HG02798 (cell line): ENCODE data around the gene HOXB6.

Source experiments
- ATAC-seq: cut with Tn5 transposase; IDR thresholded peaks from one replicate; pipeline ENCODE4 v1.9.1; 2021; ENCODE audit warnings: mild to moderate bottlenecking; ENCODE audit not compliant: unreplicated experiment, poor library complexity

HOXB6 gene

DNA sequence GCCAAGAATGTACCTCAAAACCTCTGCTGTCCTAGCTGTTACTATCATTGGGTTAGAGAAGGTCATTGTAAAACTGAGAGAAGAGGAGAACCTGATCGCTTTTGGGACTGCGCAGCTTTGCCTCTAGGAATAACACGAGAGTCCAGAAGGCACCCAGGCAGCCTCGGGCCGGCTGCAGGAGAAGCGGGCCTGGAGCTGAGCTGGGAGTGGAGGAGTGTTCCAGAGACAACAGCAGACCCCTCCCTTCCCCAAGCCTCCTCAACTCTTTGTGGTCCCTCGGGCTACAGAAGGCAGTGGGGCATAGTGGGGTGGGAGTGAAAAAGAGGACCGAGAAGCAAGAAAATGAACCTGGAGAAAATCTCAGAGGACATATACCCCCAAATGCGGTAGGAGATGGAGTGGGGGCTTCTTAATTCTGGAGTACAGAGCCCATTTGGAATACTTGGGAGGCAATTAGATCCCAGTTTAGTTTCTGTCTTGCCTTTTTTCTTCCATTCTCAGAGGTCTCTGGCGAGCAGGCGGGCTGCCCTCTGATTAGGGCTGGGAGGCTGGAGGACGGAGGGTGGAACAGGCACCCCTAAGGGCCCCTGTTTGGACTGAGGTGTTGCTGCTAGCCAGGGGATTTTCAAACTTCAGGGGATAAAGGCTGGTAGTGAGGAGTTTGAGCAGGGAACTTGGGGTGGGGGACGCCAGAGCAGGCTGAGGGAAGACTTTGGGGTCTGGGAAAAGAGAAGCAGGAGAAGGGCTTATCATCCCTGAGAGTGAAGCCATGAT, 46.5 kb downstream of the HOXB6 start:
- ATAC-seq, result no peak

DNA sequence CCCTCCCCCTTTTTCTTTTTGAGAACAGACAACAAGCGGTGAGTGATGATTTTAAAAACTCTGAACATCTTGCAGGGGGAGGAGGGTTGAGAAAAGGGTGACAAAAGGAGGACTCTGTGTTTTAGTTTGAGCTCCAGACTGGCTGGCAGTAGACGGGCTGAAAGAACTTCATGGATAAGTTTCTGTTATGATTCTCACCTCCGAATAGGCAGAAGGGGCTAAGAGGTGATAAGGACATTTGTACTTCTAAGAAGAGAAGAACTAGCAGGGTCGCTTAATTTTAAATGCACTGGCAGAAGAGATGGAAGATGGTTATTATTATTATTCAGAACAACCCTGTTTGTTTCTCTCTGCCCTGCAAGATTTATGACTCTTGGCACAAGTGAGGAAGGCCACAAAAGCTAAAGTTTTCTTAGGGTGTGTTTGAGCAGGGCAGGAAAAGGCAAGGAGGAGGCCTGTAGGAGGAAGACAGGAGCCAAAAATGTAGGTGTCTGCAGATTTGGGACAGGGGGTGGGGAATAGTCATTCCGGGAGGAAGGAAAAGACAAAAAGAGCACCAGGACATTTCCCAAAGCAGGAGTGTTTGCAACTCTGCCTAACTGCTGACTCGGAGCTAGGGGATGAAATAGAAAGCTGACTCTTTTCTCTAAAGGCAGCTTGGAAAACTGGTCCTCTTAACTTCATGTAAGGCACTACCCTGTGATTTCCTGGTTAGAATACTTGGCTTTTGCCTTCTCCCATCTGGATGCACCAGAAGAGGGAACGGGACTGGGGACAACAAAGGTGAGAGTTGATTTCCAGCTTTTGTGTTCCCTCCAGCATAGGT, 48.0 kb downstream of the HOXB6 start:
- no peak for ATAC-seq

DNA sequence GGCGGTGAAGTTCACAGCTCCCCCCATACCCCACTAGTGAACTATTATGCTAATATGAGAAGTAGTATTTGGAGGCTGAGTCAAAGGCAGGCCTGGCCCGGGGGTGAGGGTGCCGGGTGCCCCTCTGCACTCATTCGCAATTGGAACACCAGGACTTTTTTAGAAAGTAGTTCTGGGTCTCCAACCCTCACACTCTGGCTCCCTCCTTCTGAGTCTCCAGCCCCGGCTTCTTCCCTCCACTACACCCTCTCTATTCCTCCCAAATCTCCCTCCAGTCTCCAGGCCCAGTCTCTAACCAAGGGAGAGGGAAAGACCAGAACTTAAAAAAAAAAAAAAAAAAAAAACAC, 48.6 kb downstream of the HOXB6 start:
- ATAC-seq, result no peak

DNA sequence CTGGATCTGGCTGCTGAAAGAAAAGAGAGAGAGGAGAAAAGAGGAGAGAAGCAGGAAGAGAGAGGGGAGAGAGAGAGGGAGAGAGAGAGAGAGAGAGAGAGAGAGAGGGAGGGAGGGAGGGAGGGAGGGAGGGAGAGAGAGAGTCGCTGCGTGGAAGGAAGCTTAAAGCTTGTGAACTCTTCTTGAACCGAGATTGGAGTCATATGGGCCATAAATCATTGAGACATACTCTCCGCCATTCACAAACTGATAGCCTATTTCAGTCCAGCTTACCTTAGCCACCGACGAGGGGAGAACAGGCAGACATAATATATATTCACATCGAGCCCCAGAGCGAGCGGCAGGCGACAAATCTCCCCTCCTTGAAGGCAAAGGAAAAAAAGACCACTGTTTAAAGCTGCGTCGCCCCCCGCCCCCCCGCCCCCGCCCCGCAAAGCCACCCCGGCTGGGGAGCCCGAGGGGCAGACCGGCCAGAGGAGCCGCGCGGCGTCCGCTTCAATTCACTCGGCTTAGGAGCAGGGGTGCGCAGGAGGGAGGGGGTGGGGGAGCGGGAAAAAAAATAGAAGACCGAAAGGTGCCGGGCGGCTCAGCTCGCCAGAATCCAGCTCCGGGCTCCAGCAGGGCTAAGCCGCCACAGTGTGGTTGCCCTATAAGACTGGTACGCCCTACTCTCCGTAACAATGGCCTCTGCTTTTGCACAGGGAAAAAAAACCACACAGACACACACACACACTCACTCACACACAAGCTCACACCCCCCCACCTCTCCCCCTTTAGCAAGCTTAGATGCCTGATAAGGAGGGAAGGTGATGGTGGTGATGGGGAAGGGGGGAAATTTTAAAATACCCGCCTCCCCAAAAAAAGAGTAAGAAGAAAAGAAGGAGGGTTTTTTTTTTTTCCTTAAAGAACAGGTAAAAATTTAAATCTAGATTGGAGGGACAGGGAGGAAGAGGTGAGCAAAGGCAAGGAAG, 49.2 kb downstream of the HOXB6 start:
- ATAC-seq, result no peak

DNA sequence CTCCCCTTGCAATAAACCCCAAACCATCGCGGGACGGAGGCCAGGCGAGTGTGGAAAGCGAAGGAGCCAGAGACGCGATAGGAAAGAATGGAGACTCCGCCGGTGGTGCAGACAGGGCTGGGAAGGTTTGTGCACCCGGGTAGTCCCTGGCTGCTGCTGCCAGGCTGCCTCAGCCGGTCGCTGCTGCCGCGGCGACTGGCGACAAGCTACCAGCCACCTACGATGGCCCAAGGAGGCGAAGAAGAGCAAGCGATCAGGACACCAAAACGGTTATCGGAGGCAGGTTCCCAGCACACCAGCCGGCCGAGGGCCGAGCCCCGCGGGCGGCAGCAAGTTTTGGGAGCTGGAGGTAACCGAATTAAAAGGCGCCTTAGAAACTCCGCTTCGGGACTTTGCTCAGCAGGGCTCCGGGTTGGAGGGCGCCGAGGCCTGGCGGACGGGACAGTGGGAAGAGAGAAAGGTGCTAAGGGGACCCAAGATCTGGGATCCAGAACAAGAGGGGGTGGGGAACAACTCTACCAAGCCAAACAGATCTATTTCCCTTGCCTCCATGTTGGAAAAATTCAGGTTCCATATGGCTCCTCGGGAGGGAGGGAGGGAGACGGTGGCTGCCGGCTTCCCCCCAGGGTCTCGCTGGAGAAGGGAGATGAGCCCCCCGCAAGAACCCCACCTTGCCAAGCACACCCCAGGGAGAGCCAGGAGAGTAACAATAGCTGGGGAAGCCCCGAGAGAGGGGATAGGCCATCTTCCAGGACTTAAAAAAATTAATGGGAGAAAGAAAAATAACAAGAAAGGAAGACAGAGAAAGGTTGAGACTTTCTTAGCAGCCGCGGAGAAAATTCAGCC, 50.2 kb downstream of the HOXB6 start:
- ATAC-seq, result no peak

DNA sequence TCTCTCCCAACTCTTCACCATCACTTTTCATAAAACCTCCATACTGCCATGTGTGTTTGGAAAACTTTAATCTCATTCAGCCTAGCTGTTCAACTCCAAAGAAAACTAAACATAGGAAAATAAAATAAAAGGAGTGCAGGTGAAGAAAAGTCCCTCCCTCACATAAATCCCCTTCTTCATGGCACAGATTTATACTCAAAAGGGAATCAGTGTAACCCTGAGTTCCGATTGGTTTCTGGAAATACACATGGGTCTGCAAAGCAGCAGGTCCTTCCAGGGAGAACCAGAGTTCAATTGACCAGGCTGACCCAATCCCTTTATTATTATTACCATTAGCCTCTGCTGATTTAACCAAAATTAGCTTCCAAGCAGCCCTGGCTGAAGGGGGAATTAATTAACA, 51.0 kb downstream of the HOXB6 start:
- no peak for ATAC-seq

DNA sequence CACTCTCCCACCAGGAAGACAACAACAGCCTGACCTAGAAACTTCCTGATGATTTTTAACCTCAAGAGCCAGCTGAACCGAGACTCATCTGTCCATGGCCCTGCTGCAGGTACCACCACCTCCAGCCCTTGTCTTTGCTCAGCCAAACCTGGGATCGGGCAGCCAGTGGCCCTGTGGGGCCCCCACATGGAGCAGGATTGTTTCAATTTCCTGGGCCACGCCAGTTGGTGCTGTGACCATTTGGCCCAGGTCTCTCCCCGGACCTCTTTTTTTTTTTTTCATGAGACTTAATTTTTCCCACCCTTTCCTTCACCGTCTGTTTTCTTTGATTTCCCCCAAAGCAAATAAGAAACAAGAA, 51.6 kb downstream of the HOXB6 start:
- ATAC-seq, result no peak

DNA sequence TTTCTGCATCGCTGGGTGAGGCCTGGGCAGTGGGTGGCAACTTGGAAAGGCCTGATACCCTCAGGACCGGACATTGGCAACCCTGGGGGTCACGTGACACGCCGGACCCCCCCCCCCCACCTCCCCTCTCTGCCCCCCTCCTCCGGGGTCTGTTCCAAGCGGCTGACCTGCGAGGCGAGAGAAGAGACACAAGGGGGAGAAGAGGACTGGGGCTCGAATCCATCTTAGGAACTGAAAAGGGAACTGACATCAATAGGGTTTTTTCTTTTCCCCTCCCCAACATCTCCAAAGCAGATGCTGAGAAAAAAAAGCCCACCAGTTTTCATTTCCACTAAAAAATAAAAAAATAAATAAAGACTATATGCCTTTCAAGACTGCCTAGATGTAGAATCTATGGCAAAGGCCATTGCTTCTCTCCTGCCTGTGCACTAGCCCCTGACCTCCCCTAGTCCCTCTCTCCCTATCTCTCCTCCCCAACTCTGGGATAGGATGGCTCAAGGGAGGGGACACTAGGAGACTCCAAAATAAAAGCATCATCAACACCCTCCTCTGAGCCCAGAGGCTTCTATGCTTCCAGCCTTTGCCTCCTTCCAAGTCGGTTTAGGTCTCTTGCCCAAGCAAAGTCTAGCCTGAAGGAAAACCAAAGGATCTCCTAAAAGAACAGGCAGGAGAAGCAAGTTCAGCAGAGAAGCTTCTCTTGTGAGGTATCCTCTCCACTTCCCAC, 52.2 kb downstream of the HOXB6 start:
- no peak for ATAC-seq

DNA sequence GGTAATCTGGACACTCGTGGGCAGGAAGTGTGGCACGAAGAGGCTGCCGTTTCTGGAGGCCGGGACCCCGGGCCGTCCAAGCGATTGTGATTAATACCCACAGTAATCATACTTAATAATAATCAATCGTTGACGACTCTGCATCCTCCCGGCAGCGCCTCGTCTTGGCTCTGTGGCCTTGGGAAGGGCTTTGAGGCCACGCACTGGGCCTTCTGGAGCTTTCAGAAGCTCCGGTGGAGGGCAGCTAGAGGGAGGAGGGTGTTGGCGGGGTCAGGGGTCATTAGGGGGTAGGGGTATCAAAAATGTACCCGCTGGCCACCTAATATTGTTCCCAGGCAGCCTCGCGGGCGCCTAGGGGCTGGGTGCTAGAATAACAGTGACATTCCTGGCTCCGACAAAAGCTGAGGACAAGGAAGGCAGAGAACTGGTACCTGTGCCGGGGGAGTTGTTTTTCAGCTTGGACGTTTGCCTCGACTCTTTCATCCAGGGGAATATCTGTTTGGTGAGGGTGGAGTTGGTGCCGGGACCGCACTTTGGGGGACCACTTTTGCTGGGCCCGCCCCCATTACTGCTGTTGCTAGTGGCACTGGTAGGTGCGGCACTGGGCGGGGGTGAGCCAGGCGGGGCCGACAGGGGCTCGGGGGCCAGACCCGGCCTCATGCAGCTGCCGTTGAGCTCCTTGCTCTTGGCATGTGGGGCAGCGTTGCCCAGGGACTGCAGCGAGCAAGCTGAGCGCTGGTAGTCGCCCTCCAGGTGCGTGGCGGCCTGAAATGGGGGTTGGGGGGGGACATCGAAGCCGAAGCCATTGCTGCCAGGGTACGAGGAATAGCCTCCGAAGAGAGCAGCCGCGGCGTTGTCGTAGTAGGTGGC, 53.0 kb downstream of the HOXB6 start:
- no peak for ATAC-seq

DNA sequence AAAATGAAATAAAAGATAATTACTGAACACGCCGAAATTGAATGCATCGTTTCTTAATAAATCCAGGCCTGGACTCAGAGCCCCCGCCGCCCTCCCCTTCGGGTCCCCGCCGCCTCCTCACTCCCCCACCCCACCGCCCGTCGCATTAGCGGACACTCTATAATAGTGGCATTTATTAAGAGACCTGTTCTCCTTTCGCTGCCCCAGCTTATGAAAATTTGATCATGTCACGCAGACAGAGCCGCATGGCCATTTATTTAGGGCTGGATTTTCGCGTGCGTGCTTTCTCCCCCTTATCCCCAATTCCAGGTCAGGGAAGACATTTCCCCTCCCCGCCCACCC, 53.6 kb downstream of the HOXB6 start:
- ATAC-seq, result no peak

DNA sequence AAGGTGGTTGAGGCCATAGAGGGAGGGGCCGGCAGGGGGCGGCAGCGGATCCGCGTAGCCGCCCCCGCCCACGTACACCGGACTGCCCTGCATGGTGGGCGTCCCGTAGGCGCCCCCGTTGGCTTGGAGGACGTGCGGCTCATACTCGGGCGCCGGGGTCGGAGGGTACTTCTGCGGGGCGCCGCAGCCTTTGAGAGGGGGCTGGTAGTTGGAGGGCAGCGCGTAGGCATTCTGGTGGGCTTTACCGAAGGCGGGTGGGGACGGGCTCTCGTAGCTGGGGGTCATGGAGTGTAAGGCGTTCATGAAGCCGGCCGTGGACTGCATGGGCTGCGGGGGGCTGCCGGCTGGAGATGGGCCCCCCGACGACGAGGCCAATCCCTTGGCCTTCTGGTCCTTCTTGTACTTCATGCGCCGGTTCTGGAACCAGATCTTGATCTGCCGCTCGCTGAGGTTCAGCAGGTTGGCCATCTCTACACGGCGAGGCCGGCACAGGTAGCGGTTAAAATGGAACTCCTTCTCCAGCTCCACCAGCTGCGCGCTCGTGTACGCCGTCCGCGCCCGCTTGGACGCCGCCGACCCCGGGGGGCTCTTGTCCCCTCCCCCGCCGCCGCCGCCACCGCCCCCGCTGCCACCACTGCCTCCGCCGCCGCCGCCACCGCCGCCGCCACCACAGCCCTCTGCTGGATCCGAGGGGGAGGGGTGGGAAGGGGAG, 54.1 kb downstream of the HOXB6 start:
- no peak for ATAC-seq

DNA sequence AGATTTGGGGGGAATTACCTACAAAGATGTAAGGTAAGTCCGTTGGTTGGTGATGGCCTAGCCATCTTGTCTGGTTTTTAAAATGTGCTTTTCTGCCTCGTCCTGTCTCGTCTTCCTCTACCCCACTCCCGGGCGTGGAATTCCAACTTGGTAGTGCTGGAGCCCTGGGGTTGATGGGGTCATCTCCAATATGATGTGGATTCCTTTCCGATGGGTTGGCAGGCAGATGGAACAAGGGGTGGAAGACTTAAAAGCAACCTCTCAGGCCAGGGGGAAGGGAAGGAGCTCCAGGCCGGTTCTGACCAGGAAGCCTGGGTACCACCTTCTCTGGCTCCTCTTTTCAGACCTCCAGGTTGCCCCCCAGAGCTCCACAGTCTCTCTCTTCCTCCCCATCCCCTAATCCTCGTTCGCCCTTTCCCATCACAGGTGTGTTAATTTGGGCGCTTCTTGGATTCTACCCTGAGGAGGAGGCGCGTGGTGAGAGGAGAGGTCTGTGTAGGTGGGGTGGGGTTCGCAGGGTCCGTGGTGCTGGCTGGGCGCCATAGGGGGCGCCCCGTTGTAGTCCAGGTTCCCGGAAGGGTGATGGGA, 54.8 kb downstream of the HOXB6 start:
- ATAC-seq, result no peak

DNA sequence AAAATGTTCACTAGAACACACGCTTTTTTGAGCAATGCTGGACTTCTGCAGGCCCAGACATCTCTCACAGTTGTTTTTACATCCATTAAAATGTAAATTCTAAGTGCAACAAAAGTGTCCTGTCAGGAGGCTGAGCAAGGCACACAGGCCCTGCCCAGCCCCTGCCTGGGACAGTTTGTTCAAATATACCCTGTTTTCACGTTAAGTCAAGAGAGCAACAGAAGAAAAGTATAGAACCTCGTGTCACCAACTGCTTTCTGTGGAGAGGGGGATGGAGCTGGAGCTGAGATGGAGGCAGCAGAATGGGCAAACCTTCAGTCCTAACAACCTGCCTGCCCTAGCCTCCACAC, 55.5 kb downstream of the HOXB6 start:
- ATAC-seq, result no peak

DNA sequence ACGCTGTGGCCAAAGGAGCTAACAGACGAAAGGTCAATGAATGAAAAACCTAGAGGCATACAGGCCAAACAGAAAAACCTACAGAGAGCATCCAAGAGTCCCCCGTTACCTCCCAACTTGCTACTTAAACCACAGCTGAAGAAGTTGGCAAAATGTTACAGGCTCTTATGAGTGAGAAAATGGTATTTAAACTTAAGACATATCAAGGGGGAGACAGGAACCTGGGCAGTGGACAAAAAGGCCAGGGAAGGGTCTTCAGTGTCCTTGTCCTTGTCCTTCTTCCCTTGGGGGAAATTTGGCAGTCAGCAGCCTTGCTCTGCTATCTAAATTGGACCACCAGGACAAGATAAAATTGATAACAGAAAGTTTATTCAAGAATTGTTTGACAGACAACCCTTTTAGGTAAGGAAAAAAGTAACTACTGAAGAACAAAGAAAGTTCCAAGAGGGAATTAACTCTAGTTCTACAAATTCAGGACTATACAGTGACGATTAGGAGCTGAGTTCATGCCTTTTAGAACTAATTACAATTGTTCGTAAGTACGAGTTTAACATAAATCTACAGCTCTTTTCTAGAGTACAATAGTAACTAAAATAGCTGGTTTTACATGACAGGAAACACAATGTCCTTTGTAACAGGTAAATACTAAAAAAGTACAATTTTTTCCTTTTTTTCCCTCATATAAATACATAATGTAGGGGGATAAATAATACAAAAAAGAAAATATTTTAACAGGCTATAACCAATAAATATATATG, 56.1 kb downstream of the HOXB6 start:
- ATAC-seq, result no peak

DNA sequence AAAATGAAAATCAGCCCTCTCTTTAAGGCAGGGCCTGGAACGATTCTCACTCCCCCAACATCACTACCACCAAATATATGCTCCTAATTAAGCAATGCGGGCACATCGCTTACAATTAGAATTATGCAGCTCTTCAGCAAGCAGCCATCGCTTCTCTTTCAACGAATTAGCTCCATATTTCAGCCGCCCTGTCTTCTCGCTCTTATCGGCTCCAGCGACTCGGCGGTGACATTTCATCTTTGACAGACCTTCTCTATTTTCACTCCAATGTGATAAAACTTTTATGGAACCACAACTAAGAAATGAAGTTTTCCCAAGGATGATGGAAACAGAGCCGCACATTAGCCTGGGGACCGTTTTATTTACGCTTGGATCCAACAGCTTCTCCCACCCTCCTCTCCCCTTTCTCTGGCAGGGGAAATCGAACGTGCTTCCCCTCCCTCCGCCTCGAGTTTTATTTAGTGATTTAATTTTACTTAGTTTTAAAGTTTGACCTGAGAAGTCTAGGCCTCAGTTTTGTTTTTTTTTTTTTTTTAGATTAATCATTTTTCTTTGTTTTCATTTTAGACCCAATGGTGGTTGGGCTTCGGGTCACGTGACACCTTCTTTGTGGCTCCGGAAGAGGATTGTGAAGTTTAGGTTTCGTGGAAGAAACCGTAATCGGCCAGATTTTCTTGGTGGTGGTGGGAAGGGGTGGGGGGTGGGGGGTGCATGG, 56.8 kb downstream of the HOXB6 start:
- no peak for ATAC-seq
